GM21737 (cell line): ENCODE results near the gene TRAF3.

Experiments
- ATAC-seq: cut with Tn5 transposase; IDR thresholded peaks from one replicate; pipeline ENCODE4 v1.9.1; 2021; ENCODE audit warnings: mild to moderate bottlenecking, moderate library complexity; ENCODE audit not compliant: unreplicated experiment

TRAF3 gene, protein sequence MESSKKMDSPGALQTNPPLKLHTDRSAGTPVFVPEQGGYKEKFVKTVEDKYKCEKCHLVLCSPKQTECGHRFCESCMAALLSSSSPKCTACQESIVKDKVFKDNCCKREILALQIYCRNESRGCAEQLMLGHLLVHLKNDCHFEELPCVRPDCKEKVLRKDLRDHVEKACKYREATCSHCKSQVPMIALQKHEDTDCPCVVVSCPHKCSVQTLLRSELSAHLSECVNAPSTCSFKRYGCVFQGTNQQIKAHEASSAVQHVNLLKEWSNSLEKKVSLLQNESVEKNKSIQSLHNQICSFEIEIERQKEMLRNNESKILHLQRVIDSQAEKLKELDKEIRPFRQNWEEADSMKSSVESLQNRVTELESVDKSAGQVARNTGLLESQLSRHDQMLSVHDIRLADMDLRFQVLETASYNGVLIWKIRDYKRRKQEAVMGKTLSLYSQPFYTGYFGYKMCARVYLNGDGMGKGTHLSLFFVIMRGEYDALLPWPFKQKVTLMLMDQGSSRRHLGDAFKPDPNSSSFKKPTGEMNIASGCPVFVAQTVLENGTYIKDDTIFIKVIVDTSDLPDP

DNA sequence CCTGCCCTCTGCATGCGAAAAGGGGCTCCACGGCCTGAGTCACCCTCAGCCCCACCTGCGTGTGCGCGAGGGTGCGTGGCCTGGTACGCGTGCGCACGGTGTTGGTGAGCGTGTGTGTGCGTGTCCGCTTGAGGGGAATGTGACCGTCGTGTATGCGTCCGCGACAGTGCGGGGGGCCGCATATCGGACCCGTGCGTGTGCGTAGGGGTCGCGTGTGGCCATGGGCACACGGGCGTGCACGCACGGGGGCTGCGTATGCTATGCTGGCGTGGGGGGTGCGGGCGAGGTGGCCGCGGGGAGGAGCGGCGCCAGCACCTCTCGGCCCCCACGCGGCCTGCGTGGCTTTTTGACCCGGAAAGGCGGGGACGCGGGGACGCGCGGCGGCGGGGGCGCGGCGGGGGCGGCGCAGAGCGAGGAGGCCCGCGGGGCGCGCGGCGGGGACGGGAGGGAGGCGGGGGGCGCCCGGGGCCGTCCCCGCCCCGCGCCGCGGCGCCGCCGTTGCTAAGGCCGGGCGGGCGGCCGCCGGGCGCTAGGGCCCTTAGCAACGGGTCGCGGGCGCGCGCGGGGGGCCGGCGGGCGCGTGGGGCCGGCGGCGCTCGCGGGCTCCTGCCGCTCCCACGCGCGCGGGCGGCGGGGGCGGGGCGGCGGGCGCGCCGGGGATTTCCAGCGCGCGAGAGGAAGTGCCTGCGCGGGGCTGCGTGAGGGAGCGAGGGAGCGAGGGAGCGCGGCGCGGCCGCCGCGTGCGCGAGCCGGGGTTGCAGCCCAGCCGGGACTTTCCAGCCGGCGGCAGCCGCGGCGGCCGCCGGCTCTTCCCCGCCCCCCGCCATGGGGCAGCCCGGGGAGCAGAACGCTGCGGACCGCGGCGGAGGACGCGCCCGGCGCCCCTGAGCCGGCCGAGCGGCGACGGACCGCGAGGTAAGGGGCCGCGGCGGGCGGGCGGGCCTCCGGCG is at the start of gene TRAF3:
Gene TRAF3 (plus strand): TSS at position 689 of the 950 bp plus-strand sequence. CDS start 92,753 bp downstream, outside the sequence.
- ATAC-seq: peak; percentile 56

DNA sequence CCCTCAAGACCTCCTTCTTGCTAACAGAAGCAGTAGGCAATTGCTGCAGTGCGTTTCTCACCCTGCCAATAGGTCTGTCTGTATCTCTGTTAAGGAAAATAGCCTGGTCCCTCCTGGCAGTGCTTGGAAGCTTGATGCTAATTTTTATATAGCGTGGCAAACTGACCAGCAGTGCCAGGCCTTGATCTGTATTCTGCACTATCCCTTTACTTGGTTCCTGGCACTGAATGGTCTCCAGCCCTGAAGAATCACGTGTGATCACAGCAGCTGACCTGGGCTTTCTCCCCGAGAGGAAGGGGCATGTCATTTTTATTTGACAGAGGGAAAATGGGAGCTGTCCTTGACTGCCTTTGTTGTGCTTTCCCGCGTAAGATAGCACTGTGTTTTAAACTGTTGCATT is 48.7 kb upstream of the TRAF3 start:
- ATAC-seq: no peak

DNA sequence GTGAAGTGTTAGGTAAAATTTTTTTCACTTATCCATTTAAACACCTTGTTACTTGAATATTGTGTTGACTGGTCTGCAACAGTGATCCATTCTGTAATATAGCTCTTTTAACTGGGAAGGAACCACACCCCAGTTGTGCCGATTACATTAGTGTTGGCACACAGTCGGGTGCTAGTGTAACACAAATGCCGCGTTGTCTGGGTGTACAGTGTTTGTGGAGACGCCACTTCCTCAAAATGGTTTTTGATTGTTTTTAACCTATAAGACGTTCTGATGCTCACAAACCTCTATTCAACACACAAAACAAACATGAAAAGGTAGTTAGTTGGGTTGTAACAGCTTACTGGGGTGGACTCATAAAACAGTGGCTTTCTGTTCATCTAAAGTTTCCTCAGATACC is 48.0 kb upstream of the TRAF3 start:
- ATAC-seq: no peak

DNA sequence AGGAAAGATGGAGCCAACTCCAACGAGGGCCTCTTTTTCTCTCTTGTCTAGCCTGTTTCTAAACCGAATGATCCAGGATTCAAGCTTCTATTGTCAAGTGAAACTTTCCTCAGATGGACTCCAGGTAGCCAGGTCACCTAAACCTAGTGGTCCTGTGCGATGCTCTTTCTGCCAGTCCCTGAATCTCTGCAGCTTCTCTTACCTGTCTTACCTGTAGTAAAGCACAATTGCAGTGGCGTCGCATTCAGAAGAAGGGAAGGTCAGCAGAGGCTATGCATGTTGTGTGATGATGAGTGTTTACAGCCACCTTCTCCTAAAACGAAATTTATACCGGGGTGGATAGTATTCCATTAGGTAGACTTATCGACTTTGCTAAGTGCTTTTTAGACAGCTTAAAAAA is 47.4 kb upstream of the TRAF3 start:
- no peak for ATAC-seq

DNA sequence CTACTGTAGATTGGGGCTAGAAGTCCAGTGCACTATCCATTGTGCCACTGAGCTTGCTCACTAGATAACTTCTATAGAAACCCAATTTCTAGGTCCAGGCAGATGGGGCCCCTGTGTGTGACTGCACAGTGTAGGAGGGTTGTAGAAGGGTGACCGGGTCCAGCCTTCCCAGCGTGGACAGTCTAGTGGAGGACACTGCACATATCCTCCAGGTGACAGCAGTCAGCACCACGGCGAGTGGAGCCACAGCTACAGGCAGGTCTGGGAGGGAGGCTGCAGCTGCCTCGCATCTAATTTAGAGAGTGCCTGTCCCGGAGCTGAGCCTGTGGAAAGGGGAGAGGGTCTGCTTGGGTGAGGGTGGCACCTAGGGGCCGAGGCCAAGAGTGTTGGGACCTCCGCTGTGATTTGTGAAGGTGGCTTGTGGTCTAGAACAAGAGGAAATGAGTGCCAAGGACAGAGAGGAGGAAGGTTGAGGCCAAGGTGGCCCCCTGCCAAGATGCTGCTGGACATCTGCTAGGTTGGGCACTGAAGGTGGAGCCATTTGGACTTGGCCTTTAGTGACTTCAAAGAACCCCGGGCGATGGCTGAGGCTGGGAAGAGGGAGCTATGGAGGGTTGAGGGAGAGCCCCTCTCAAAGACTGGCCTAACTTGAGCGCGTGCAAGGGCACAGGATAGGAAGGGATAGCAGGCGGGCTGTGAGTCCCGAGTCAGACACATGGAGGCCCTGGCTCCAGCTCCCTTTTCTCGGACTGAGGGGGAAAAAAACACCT is 46.0 kb upstream of the TRAF3 start:
- no peak for ATAC-seq

DNA sequence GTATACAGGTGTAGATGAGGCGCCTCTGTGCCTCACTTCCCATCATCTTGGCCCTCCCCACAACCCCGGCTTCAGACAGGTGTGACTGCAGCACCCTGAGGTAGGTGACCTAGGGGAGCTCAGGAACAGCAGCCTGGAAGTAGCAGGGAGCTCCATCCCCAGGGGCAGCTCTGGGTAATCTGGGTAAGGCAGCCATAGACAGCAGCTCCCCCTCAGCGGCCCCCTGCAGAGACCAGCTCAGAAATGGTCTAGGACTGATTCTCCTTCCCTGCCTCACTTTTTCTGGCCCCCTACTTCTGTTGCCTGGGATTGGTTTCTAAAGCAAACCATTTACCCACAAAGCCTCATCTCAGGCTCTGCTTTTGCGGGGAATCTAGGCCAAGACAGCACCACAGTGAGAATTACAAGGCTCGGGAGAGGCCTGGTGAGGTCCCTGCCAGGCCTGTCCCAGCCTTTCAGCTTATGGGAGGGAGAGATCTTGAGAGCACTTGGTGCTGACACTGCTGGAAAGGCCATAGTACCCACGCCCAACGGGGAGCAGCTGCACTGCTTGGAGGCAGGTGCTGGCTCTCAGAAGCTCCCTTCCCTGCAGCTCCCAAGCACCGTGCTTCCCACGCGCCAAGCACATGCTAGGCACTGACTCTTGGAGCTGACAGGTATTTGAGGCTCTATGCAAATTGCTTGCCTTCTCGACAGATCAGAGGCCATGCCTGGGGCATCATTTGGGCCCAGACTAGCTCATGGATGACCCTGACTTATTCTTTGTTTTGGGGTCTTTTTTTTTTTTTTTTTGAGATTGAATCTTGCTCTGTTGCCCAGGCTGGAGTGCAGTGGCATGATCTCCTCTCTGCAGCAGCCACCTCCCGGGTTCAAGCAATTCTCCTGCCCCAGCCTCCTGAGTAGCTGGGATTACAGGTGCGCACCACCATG is 45.1 kb upstream of the TRAF3 start:
- ATAC-seq: no peak

DNA sequence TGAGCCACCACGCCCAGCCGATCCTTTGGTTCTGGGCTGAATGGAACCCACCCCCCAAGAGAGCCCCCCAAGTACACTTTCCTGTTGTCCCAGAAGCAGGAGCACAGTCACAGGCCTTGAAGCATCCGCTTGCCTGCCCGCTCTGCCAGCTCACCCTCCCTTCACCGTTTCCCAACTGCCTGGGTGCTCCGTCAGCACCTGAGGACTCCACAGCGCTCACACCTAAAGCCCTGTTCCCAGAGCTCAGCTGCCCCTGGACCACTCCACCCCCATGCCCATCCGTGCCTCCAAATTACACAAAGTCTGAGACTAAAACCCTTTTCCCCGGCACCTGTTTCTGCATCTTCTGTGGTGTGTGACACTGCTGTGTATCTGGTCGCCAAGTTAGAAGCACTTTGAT is 44.3 kb upstream of the TRAF3 start:
- no peak for ATAC-seq

DNA sequence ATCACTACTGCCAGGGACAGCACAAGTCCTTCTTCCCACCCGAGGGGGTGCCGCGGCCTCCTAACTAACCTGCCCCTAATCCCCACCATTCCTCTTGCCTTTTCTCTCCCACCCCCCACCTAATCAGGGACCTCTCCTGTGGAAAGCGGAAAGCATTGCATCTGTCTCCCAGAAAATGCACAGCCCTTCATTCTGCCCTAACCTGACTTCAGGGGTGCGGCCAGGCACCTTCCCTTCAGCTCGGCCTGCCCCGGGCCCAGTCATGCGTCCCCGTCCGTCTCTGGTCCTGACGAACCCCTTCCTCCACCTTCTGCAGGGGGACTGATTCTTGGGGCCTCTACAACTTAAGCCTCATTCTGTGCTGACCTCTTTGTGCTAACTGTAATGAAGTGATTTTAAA is 43.9 kb upstream of the TRAF3 start:
- ATAC-seq: no peak

DNA sequence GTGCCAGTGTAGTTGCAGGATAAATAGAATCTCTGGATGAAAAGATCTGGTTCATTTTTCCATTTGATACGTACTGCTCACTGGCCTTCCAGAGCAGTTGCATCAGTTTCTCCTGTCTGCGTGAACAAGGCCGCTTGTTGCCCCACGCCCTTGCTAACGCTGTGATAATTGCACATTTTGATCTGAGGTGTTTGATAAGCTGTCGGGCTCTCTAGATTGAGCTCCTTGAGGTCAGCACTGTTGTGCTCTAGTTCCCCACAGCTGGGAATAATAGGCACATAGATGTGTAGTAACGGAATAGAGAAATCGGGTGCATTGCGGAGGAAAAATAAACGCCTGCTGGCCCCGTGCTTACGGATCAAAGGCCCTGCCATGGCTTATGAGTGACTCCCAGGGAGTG is 42.8 kb upstream of the TRAF3 start:
- ATAC-seq: no peak

DNA sequence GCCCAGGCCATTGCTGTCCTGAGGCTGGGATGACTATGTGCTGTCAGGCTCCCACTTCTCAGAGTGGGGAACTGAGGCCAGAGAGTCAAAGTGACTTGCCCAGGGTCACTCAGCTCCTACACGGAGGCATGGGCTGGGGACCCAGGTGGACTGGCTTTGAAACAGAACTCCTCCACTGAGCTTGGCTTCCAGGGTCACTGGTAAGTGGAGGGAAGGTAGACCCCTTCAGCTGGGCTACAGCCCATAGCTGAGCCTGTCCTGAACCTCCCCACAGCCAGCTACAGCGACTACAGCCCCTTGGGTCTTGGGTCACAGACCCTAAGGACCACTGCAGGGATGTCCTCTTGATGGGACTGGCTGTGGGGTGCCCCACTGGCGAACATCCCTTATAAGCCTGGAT is 40.3 kb upstream of the TRAF3 start:
- ATAC-seq: no peak

DNA sequence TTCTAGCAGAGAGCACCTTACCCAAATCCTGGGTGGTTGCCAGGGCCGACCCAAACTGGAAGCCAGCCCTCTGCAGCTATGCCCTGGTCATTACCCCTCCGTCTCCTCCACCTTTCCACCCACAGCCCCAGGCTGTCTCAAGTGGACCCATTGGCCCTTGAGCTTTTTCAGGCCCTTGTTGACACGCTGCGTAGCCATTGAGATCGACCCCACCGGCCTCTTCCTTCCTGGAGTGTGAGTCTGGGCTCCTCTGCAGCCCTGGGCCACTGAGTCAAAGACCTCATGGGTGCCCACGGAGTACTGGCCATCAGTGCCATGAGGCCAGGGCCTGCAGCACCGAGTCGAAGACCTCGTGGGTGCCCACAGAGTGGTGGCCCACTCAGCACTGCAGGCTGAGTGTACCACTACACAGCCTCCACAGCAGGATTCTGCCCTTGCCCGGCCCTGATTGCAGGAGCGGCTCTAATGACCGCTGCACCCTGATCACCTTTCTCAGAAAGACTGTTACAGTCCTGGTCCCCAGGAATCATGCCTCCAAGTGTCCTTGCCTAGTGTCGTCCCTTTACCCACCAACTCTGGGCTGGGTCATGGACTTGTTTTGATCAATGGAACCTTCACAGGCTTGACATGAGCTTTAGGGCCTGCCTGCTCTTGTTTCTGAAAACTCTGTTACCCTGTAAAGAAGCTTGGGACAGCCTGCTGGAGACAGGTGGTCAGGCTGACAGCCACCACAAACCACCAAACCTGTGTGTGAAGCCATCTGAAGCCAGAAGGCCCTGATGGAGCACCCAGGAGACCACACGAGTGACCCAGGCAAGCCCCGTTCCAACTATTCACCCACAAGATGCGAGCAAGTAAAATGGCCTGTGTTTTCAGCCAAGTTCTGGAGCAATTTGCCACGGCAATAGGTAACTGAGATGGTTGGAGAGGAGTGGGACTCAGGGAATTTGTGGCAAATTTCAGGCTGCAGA is 39.6 kb upstream of the TRAF3 start:
- ATAC-seq: no peak

DNA sequence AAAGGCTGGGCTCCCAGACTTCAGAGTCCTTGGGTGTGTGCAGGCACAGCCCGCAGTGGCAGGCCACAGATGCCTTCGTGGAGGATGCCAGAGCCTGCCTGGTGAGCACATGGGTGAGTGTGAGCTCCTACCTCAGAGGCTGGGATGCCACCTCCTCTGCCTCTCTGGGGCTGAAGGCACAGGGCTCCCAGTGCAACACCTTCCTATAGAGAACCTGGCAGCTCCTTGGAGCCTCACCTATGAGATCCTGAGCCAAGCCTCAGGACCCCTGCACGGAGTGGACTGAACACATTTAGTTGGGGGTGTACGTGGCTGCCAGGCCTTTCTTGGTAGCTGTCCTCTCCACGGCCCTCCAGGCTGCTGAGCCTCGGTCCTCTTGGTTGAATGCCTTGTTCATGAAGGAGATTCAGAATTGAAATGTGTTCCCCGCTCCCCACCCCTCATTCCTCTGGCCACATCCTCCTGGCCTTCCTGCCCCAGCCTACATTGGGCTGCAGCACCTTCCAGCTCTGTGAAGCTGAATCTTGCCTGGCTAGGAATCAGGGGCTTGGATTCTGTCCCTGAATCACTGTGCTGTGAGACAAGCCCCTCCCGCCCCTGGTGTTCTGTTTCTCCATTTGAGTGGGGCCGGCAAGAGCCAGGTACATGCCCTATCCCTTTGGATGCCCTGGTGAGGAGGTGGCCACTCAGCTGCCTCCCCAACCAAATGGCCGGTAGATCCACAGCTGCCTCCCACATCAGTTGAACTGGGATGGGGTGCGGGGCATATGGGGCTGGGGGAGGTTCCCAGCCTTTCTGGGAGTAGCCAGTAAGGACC is 38.7 kb upstream of the TRAF3 start:
- no peak for ATAC-seq

DNA sequence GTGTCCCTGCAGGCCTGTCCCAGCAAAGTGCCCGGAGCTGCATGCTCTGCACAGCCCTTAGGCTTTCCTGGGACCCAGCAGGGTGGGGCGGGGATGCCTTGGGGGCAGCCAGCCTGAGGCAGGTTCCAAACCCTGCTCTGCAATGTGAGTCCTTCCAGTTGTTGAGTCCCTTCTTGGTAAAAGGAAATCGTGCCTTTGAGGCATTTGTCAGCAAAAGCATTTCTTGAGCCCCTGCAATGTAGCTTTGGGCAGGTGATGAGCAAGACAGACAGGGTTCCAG is 38.1 kb upstream of the TRAF3 start:
- no peak for ATAC-seq

DNA sequence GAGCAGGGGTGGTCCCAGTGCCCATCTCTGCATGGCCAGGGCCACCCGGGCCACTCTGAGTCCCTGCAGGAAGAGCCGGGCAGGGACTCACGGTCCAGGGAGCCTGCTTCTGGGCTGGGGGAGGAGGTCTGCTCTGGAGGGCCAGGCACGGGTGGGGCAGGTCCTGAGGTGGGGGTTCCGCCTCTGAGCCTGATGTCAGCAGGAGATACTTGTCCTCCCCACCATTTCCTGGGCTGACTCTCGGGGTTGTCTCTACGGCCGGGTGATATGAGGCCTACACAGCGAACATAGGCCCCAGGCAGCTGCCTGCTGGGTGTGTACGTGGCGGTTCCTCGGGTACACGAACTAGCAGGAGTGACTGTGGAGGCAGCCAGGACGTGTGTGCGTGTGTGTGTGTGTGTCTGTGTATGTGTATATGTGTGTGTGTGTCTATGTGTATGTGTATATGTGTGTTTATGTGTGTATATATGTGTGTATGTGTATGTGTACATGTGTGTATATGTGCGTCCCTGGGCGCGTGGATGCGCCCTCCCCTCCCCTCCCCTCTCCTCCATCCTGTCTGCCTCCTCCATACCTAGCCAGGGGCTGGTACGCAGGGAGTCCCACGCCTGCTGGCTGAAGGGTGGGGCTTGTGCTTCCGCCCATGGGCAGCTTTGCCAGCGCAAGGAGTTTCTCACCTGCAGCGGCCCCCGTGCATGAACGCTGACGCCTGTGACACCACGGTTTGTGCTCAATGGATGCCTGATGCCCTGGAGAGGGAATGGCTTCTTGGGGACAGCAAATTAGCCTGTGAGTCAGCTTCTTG is 30.4 kb upstream of the TRAF3 start:
- ATAC-seq: no peak

DNA sequence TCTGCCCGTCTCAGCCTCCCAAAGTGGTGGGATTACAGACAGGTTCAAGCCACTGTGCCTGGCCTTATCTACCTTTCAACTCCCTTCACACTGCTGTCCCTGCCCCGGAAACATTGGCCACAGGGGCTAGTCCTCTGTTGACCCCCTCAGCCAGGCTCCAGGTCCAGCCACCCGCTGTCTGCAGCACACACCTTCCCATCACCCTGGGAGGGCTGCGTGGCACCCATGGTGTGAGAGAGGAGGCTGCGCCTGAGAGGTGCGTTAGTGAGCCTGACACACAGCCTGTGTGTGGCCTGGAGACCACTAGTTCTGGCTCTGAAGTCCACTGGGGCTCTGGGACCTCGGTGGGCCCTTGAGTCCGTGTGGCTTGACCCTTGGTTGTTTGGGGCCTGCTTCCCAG is 28.4 kb upstream of the TRAF3 start:
- ATAC-seq: no peak

DNA sequence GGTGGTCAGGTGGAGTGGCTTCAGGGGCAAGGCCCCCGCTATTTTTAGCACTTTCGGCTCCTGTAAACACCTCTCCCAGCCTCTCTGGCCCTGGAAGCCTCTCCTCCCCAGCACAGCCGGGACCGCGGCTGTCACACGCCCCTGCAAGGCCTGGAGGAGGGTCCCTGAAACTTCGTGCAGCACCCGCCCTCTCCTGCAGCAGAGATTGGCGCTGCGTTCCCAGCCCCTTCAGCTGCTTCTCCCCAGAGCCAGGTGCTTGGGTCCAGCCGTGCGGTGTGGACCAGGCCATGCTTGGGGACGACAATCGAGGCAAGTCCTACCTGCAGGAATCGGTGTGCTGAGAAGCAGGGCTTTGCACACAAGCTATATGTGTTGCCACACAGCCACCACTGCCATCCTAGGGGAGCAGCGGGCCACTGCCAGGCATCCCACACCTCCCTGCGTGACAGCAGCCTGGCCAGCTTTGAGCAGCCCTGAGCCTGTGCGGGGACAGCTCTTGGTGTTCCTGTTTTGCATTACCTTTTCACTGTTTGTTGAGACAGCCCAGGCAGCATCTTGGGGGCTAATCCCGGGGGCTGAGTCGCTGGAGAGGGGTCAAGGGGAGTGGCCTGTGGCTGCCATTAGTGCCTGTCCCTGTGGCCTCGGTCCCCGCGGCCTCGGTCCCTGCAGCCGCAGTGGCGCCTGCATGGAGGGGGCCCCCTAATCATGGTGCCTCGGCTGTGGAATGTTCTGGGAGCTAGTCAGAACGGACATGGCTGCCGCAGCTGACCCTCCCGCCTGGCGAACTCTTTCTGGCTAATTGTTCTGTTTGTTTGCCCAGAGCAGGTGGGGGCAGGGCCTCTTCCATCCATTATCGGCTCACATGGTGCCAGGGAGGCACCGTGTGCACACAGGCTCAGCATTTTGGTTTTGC is 27.6 kb upstream of the TRAF3 start:
- no peak for ATAC-seq
